Liver (tissue), 9 donors: ENCODE results near the gene COL23A1. TPM values are rescaled to one million over a fixed set of nuclear protein-coding genes. Genes with fewer than 3 reads are reported as not detected.

Experiments used
- DNase-seq: peaks from one replicate; pipeline ENCODE4 v3.0.0-alpha.2; 2017; ENCODE audit warnings: low spot score
- H3K27ac ChIP-seq, 2 donors: one replicate each; pipeline ENCODE4 v1.7.0; 2013; ENCODE audit warnings: inconsistent platforms in 2 of 2, low read length in 2 of 2, control low read depth in 1 of 2, low read depth in 1 of 2, mild to moderate bottlenecking in 1 of 2
- H3K27me3 ChIP-seq, 4 donors: one replicate each; pipeline versions ENCODE4 v1.6.1 to v1.7.0; 2013; ENCODE audit warnings: low read length in 3 of 4, inconsistent platforms in 1 of 4, mild to moderate bottlenecking in 1 of 4, moderate library complexity in 1 of 4; ENCODE audit not compliant: control insufficient read depth in 4 of 4, insufficient read depth in 4 of 4
- H3K36me3 ChIP-seq, 4 donors: one replicate each; pipeline versions ENCODE4 v1.6.1 to v1.7.0; 2013; ENCODE audit warnings: low read length in 3 of 4, mild to moderate bottlenecking in 3 of 4, low read depth in 1 of 4, moderate library complexity in 1 of 4; ENCODE audit not compliant: control insufficient read depth in 4 of 4, insufficient read depth in 3 of 4
- H3K4me1 ChIP-seq, 4 donors: one replicate each; pipeline versions ENCODE4 v1.6.1 to v1.7.0; 2013; ENCODE audit warnings: low read length in 3 of 4, mild to moderate bottlenecking in 3 of 4, moderate library complexity in 1 of 4; ENCODE audit not compliant: control insufficient read depth in 4 of 4, insufficient read depth in 4 of 4
- H3K4me3 ChIP-seq, 3 donors: one replicate each; pipeline versions ENCODE4 v1.6.1 to v1.7.0; 2013; ENCODE audit warnings: low read length in 3 of 3, control low read depth in 1 of 3, low read depth in 1 of 3, mild to moderate bottlenecking in 1 of 3
- H3K9ac ChIP-seq, 2 donors: one replicate each; pipeline ENCODE4 v1.7.0; 2013; ENCODE audit warnings: low read length in 2 of 2, mild to moderate bottlenecking in 2 of 2, moderate library complexity in 2 of 2, control low read depth in 1 of 2, low read depth in 1 of 2
- H3K9me3 ChIP-seq, 4 donors: one replicate each; pipeline versions ENCODE4 v1.6.1 to v1.7.0; 2013; ENCODE audit warnings: low read length in 3 of 4; ENCODE audit not compliant: control insufficient read depth in 4 of 4
- FOXA1 ChIP-seq: IDR thresholded peaks from 2 replicates; pipeline ENCODE4 v1.6.1; 2016; ENCODE audit warnings: antibody characterized with exemption
- FOXA2 ChIP-seq: IDR thresholded peaks from 2 replicates; pipeline ENCODE4 v1.6.1; 2016; ENCODE audit warnings: antibody characterized with exemption
- GABPA ChIP-seq, 2 donors: IDR thresholded peaks in 1 of 2; conservative IDR thresholded peaks in 1 of 2; 2 replicates each; pipeline ENCODE4 v1.6.1; 2016; ENCODE audit warnings: antibody characterized with exemption in 2 of 2, mild to moderate bottlenecking in 1 of 2, moderate library complexity in 1 of 2
- HNF4G ChIP-seq: IDR thresholded peaks from 2 replicates; pipeline ENCODE4 v1.6.1; 2016; ENCODE audit warnings: antibody characterized with exemption
- JUND ChIP-seq, 2 donors: IDR thresholded peaks; 2 replicates each; pipeline ENCODE4 v1.6.1; 2016; ENCODE audit warnings: antibody characterized with exemption in 2 of 2
- NR2F2 ChIP-seq: IDR thresholded peaks from 2 replicates; pipeline ENCODE4 v1.6.1; 2016; ENCODE audit warnings: antibody characterized with exemption
- RAD21 ChIP-seq, 2 donors: IDR thresholded peaks; 2 replicates each; pipeline ENCODE4 v1.6.1; 2016; ENCODE audit warnings: antibody characterized with exemption in 2 of 2, mild to moderate bottlenecking in 2 of 2
- REST ChIP-seq: IDR thresholded peaks from 2 replicates; pipeline ENCODE4 v1.6.1; 2016; ENCODE audit warnings: antibody characterized with exemption, mild to moderate bottlenecking
- RXRA ChIP-seq, 2 donors: IDR thresholded peaks; 2 replicates each; pipeline ENCODE4 v1.6.1; 2017 to 2018; ENCODE audit warnings: antibody characterized with exemption in 2 of 2, mild to moderate bottlenecking in 1 of 2
- SP1 ChIP-seq: IDR thresholded peaks from 2 replicates; pipeline ENCODE4 v1.6.1; 2018; ENCODE audit warnings: antibody characterized with exemption, mild to moderate bottlenecking
- TAF1 ChIP-seq: conservative IDR thresholded peaks from 2 replicates; pipeline ENCODE4 v1.6.1; 2016; ENCODE audit warnings: antibody characterized with exemption, mild to moderate bottlenecking
- YY1 ChIP-seq: IDR thresholded peaks from 2 replicates; pipeline ENCODE4 v1.6.1; 2016; ENCODE audit warnings: antibody characterized with exemption, mild to moderate bottlenecking
- WGBS: extraction: QIAGEN DNeasy Blood & Tissue Kit; methylation state at CpG from one replicate; pipeline ENCODE4 v1.1.7; 2013; 5-methylcytosine and 5-hydroxymethylcytosine counted together
- polyA plus RNA-seq, 2 donors: library from polyadenylated mRNA; stranded (reverse) in 1 of 2; unstranded in 1 of 2; fragments of 200-250 nt in 1 of 2; fragments of >200 nt in 1 of 2; fragmentation: Nextera tagmentation in 1 of 2; extraction: Ambion mirVana in 1 of 2; gene quantifications; one replicate each; pipeline versions ENCODE4 v1.2.1 to v1.2.3, GENCODE V29; 2013 to 2015
- total RNA-seq, 2 donors: library from RNA; depleted of rRNA; stranded (reverse); fragments of >200 nt; gene quantifications; one replicate each; pipeline ENCODE4 v1.2.3, GENCODE V29; 2014
- TF ChIP-seq, protein P1 (sequence below): IDR thresholded peaks from 2 replicates; pipeline ENCODE4 v1.6.1; 2016; ENCODE audit warnings: antibody characterized with exemption
- TF ChIP-seq, protein P2 (sequence below): IDR thresholded peaks from 2 replicates; pipeline ENCODE4 v1.6.1; 2016; ENCODE audit warnings: antibody characterized with exemption
- TF ChIP-seq, protein P3 (sequence below): fragments of 150-350 bp; IDR thresholded peaks from 2 replicates; pipeline ENCODE4 v1.5.1; 2017; ENCODE audit warnings: improper control_type of control experiment, low read depth, low read length; ENCODE audit not compliant: missing input control
- donor health status: healthy.
- donor health status: healthy.
- donor health status: healthy.
- donor health status: healthy.
- donor health status: healthy.

The COL23A1 gene
- total and polyA plus RNA-seq, 4 donors: 0.08 to 1.4 (median 0.27) TPM

GRCh38 chr5:178527458-178528307, 62.5 kb downstream of the COL23A1 start:
- Histone ChIP-seq H3K4me1 (no peaks in the 10 kb centered on the region), H3K27ac (no peak overlapping the region), H3K9ac (no peak overlapping the region), H3K36me3 (no peaks in the 10 kb centered on the region), H3K4me3 (no peak overlapping the region), H3K27me3 (no peaks in the 10 kb centered on the region), H3K9me3 (no peaks in the 10 kb centered on the region)
- no peak for DNase-seq
- WGBS: 83% methylated on average over 18 of the region's 18 CpGs
- TF ChIP-seq HNF4G: no peak
- TF ChIP-seq REST: no peak
- no peak for TF ChIP-seq YY1
- TF ChIP-seq RXRA (IDR thresholded peaks at IDR 0.05): no peak
- TF ChIP-seq FOXA2: no peak
- no peak for TF ChIP-seq TAF1
- TF ChIP-seq SP1: no peak
- no peak for TF ChIP-seq FOXA1
- TF ChIP-seq, protein P1, sequence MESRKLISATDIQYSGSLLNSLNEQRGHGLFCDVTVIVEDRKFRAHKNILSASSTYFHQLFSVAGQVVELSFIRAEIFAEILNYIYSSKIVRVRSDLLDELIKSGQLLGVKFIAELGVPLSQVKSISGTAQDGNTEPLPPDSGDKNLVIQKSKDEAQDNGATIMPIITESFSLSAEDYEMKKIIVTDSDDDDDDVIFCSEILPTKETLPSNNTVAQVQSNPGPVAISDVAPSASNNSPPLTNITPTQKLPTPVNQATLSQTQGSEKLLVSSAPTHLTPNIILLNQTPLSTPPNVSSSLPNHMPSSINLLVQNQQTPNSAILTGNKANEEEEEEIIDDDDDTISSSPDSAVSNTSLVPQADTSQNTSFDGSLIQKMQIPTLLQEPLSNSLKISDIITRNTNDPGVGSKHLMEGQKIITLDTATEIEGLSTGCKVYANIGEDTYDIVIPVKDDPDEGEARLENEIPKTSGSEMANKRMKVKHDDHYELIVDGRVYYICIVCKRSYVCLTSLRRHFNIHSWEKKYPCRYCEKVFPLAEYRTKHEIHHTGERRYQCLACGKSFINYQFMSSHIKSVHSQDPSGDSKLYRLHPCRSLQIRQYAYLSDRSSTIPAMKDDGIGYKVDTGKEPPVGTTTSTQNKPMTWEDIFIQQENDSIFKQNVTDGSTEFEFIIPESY: no peak
- TF ChIP-seq GABPA (IDR thresholded peaks at IDR 0.05 in 1 of 2, conservative IDR thresholded peaks at IDR 0.05 in 1 of 2): no peak
- no peak for TF ChIP-seq RAD21 (IDR thresholded peaks at IDR 0.05)
- no peak for TF ChIP-seq JUND (IDR thresholded peaks at IDR 0.05)
- TF ChIP-seq, protein P2, sequence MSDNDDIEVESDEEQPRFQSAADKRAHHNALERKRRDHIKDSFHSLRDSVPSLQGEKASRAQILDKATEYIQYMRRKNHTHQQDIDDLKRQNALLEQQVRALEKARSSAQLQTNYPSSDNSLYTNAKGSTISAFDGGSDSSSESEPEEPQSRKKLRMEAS: no peak
- TF ChIP-seq, protein P3, sequence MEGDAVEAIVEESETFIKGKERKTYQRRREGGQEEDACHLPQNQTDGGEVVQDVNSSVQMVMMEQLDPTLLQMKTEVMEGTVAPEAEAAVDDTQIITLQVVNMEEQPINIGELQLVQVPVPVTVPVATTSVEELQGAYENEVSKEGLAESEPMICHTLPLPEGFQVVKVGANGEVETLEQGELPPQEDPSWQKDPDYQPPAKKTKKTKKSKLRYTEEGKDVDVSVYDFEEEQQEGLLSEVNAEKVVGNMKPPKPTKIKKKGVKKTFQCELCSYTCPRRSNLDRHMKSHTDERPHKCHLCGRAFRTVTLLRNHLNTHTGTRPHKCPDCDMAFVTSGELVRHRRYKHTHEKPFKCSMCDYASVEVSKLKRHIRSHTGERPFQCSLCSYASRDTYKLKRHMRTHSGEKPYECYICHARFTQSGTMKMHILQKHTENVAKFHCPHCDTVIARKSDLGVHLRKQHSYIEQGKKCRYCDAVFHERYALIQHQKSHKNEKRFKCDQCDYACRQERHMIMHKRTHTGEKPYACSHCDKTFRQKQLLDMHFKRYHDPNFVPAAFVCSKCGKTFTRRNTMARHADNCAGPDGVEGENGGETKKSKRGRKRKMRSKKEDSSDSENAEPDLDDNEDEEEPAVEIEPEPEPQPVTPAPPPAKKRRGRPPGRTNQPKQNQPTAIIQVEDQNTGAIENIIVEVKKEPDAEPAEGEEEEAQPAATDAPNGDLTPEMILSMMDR: no peak
- no peak for TF ChIP-seq NR2F2
